Measurements from ENCODE around the gene TES.

TES gene

GRCh38 chr7:116225860-116226259, 15.5 kb downstream of the TES start:
- Histone ChIP-seq H3K4me3 (ENCODE audit: low read depth, low read length) (no peak overlapping the region), H3K27me3 (replicated peaks) (no peaks in the 10 kb centered on the region), H3K36me3 (replicated peaks) (no peaks in the 10 kb centered on the region), H3K27ac (peak overlapping the region; percentile 81)
- DNase-seq: no peak
- no peak for TF ChIP-seq CTCF (IDR thresholded peaks at IDR 0.05; ENCODE audit: low read depth, low read length, missing control alignments)
- in situ Hi-C loops (cut with HindIII; ENCODE audit: low pct_ligation_motif_present, low sequenced_read_pairs): no loop called here

- no peaks in the 10 kb centered on the region for H3K36me3 ChIP-seq (replicated peaks)
- in situ Hi-C loops (cut with HindIII; ENCODE audit: low pct_ligation_motif_present, low sequenced_read_pairs): no loop called here
- no peak for TF ChIP-seq CTCF (IDR thresholded peaks at IDR 0.05; ENCODE audit: low read depth, low read length, missing control alignments)
- peak overlapping the region; percentile 81 for H3K27ac ChIP-seq
- DNase-seq: no peak
- H3K27me3 ChIP-seq (replicated peaks): no peaks in the 10 kb centered on the region
- H3K4me3 ChIP-seq (ENCODE audit: low read depth, low read length): no peak overlapping the region
Measured at GRCh38 chr7:116226664-116227063, 16.3 kb downstream of the TES start.

- H3K27ac ChIP-seq: peak overlapping the region; percentile 81
- H3K4me3 ChIP-seq (ENCODE audit: low read depth, low read length): no peak overlapping the region
- no peaks in the 10 kb centered on the region for H3K27me3 ChIP-seq (replicated peaks)
- peak; percentile 50 for DNase-seq
- H3K36me3 ChIP-seq (replicated peaks): no peaks in the 10 kb centered on the region
- in situ Hi-C loops (cut with HindIII; ENCODE audit: low pct_ligation_motif_present, low sequenced_read_pairs): no loop called here
- no peak for TF ChIP-seq CTCF (IDR thresholded peaks at IDR 0.05; ENCODE audit: low read depth, low read length, missing control alignments)
Measured at GRCh38 chr7:116227678-116228239, 17.4 kb downstream of the TES start.

GRCh38 chr7:116228241-116228640, 17.9 kb downstream of the TES start:
- peak overlapping the region; percentile 72 for H3K27ac ChIP-seq
- in situ Hi-C loops (cut with HindIII; ENCODE audit: low pct_ligation_motif_present, low sequenced_read_pairs): no loop called here
- no peak for DNase-seq
- no peak for TF ChIP-seq CTCF (IDR thresholded peaks at IDR 0.05; ENCODE audit: low read depth, low read length, missing control alignments)
- H3K4me3 ChIP-seq (ENCODE audit: low read depth, low read length): no peak overlapping the region
- no peaks in the 10 kb centered on the region for H3K36me3 ChIP-seq (replicated peaks)
- no peaks in the 10 kb centered on the region for H3K27me3 ChIP-seq (replicated peaks)

GRCh38 chr7:116229366-116229765, 19.0 kb downstream of the TES start:
- H3K27ac ChIP-seq: peak overlapping the region; percentile 60
- H3K4me3 ChIP-seq (ENCODE audit: low read depth, low read length): no peak overlapping the region
- H3K36me3 ChIP-seq (replicated peaks): no peaks in the 10 kb centered on the region
- no peaks in the 10 kb centered on the region for H3K27me3 ChIP-seq (replicated peaks)
- no peak for DNase-seq
- no peak for TF ChIP-seq CTCF (IDR thresholded peaks at IDR 0.05; ENCODE audit: low read depth, low read length, missing control alignments)
- in situ Hi-C loops (cut with HindIII; ENCODE audit: low pct_ligation_motif_present, low sequenced_read_pairs): no loop called here

Data from brain microvascular endothelial cell (primary cell).